Fibroblast of lung (primary cell): ENCODE measurements around the gene PROX2. TPM values are rescaled to one million over a fixed set of nuclear protein-coding genes. Genes with fewer than 3 reads are reported as not detected.

Experiments used
- DNase-seq, 2 donors: peaks; one replicate each; pipeline versions ENCODE4 v3.0.0 to v3.0.0-alpha.2; 2010; ENCODE audit warnings: low read depth in 2 of 2
- H2AFZ ChIP-seq: 2 replicates; pipeline ENCODE4 v1.5.1; 2012; ENCODE audit warnings: low read length, control low read depth, inconsistent platforms
- H3K27ac ChIP-seq: 2 replicates; pipeline ENCODE4 v1.5.1; 2011; ENCODE audit warnings: low read length, control low read depth; ENCODE audit not compliant: insufficient read depth
- H3K27me3 ChIP-seq: 2 replicates; pipeline ENCODE4 v1.5.1; 2011; ENCODE audit warnings: mild to moderate bottlenecking, low read length; ENCODE audit not compliant: control insufficient read depth, insufficient read depth
- H3K36me3 ChIP-seq: 2 replicates; pipeline ENCODE4 v1.5.1; 2011; ENCODE audit warnings: low read length; ENCODE audit not compliant: control insufficient read depth, insufficient read depth
- H3K4me1 ChIP-seq: 2 replicates; pipeline ENCODE4 v1.5.1; 2011; ENCODE audit warnings: low read length; ENCODE audit not compliant: control insufficient read depth, insufficient read depth; ENCODE audit errors: extremely low read depth
- H3K4me2 ChIP-seq: 2 replicates; pipeline ENCODE4 v1.5.1; 2011; ENCODE audit warnings: low read length, control low read depth; ENCODE audit not compliant: insufficient read depth; ENCODE audit errors: extremely low read depth
- H3K4me3 ChIP-seq, 4 experiments: fragments of 200-600 bp in 1 of 4; sonication (generic) in 1 of 4; replicated peaks in 1 of 4; 2 replicates each; pipeline ENCODE4 v1.5.1; 2011 to 2016; ENCODE audit warnings: low read length in 4 of 4, low read depth in 3 of 4, mild to moderate bottlenecking in 3 of 4, control low read depth in 2 of 4, inconsistent platforms in 1 of 4, mixed read lengths in 1 of 4; ENCODE audit not compliant: insufficient read depth in 1 of 4; ENCODE audit errors: control extremely low read depth in 1 of 4
- H3K79me2 ChIP-seq: 2 replicates; pipeline ENCODE4 v1.5.1; 2012; ENCODE audit warnings: mild to moderate bottlenecking, low read length, inconsistent platforms; ENCODE audit not compliant: control insufficient read depth, insufficient read depth
- H3K9ac ChIP-seq: 2 replicates; pipeline ENCODE4 v1.5.1; 2011; ENCODE audit warnings: mild to moderate bottlenecking, low read length, control low read depth; ENCODE audit not compliant: insufficient read depth
- H3K9me3 ChIP-seq: 2 replicates; pipeline ENCODE4 v1.5.1; 2012; ENCODE audit warnings: low read depth, low read length; ENCODE audit not compliant: control insufficient read depth, insufficient read depth
- H4K20me1 ChIP-seq: 2 replicates; pipeline ENCODE4 v1.5.1; 2011; ENCODE audit warnings: low read length; ENCODE audit not compliant: control insufficient read depth, insufficient read depth; ENCODE audit errors: extremely low read depth
- CTCF ChIP-seq, 2 donors: IDR thresholded peaks in 1 of 2; conservative IDR thresholded peaks in 1 of 2; 1 replicate in 1 of 2; 2 replicates in 1 of 2; pipeline ENCODE4 v1.5.1; 2011 to 2012; ENCODE audit warnings: low read length in 2 of 2, control low read depth in 1 of 2, inconsistent platforms in 1 of 2, low read depth in 1 of 2, mild to moderate bottlenecking in 1 of 2
- EZH2 ChIP-seq: IDR thresholded peaks from 2 replicates; pipeline ENCODE4 v1.5.1; 2012; ENCODE audit warnings: low read length, control low read depth, mild to moderate bottlenecking; ENCODE audit errors: missing control alignments
- polyA plus RNA-seq, 2 donors: library from polyadenylated mRNA; depleted of rRNA in 1 of 2; stranded (reverse) in 1 of 2; unstranded in 1 of 2; fragments of >200 nt; gene quantifications; 2 replicates each; pipeline ENCODE4 v1.2.1, GENCODE V29; 2011 to 2012; ENCODE audit warnings: missing spikeins in 1 of 2
- total RNA-seq: library from RNA; depleted of rRNA; stranded (reverse); fragments of >200 nt; gene quantifications from 2 replicates; pipeline ENCODE4 v1.2.1, GENCODE V29; 2014

PROX2 gene
- total and polyA plus RNA-seq, 2 donors (not counting 1 experiment from before 2014, with no cell fraction given): 0.01 TPM; not detected in 1

DNA sequence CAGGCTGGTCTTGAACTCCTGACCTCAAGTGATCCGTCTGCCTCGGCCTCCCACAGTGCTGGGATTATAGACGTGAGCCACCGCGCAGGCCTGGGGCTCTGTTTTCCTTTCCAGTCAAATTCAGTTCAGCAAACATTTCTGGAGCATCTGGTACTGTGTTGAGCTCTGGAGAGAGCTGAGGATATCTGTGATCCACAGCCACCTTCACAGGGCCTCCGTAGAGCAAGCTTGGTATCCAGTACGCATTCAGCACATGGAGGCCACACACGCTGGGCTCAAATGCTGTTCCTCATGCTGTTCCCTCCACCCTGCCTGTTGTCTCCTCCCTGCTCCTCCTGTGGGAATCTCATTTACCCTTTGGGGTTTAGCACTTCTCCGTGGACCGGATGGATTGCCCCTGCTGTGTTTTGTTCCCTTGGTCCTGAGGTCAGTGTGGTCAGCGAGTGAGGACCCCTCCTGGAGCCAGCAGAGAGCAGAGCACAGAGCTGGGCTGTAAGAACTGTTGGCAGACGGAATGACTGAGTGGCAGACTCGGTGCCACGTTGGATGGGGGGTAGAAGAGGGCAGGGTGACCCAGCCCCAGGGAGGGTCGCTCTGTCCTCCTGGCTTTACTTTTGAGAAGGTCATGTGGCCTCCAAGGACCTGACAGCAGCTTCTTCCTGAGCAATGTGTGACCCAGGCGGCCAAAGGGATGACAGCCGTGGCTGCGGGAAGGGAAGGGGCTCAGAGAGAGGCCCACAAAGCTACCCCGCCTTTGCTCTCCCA is 46.2 kb upstream of the PROX2 start:
- Histone ChIP-seq H3K36me3 (no peaks in the 10 kb centered on the region), H2AFZ (no peak overlapping the region), H3K4me3 (peak overlapping the region in 1 of 4 experiments; percentile 55), H4K20me1 (no peaks in the 10 kb centered on the region), H3K4me2 (peak overlapping the region; percentile 60), H3K4me1 (no peaks in the 10 kb centered on the region), H3K79me2 (no peaks in the 10 kb centered on the region), H3K27ac (no peak overlapping the region), H3K9me3 (no peaks in the 10 kb centered on the region), H3K9ac (no peak overlapping the region), H3K27me3 (no peaks in the 10 kb centered on the region)
- DNase-seq: no peak
- no peak for TF ChIP-seq EZH2
- TF ChIP-seq CTCF (conservative IDR thresholded peaks at IDR 0.05 in 1 of 2, IDR thresholded peaks at IDR 0.05 in 1 of 2; ENCODE audit: low read depth in 1 of 2, low read length in 2 of 2): no peak

GRCh38 chr14:74921053-74921620 is 45.2 kb upstream of the PROX2 start:
- TF ChIP-seq CTCF (conservative IDR thresholded peaks at IDR 0.05 in 1 of 2, IDR thresholded peaks at IDR 0.05 in 1 of 2; ENCODE audit: low read depth in 1 of 2, low read length in 2 of 2) (no peak), EZH2 (no peak)
- Histone ChIP-seq H3K79me2 (no peaks in the 10 kb centered on the region), H3K36me3 (no peaks in the 10 kb centered on the region)

DNA sequence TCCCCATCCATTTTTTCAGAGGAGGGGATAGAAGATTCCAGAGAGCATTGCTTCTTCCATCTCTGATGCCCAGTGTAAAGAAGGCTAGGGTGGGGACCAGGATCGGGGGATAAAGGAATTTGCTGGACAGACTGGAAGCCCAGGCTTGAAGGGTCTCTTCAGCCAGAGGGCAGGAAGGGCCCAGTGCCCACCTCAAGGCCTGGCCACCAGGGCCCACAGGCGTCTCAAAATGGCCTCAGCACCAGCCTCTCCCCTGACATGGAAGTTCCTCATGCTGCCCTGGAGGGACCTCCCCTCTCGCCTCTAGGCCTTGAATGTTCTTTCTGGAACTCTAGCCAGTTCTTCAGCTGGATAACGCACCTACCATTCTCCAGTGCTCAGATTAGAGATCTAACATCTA is 44.3 kb upstream of the PROX2 start:
- H2AFZ ChIP-seq: no peak overlapping the region
- no peak overlapping the region for H3K4me2 ChIP-seq
- no peak for DNase-seq
- no peaks in the 10 kb centered on the region for H3K79me2 ChIP-seq
- no peak overlapping the region for H3K9ac ChIP-seq
- H3K4me1 ChIP-seq: peaks cover 4% of the 10 kb centered on the region
- no peaks in the 10 kb centered on the region for H3K9me3 ChIP-seq
- H3K27me3 ChIP-seq: no peaks in the 10 kb centered on the region
- TF ChIP-seq CTCF (conservative IDR thresholded peaks at IDR 0.05 in 1 of 2, IDR thresholded peaks at IDR 0.05 in 1 of 2; ENCODE audit: low read depth in 1 of 2, low read length in 2 of 2): no peak
- no peak for TF ChIP-seq EZH2
- no peaks in the 10 kb centered on the region for H3K36me3 ChIP-seq
- H4K20me1 ChIP-seq: no peaks in the 10 kb centered on the region
- no peak overlapping the region for H3K27ac ChIP-seq
- no peak overlapping the region for H3K4me3 ChIP-seq

More at GRCh38 chr14:74921053-74921620, 45.2 kb upstream of the PROX2 start:
- Histone ChIP-seq H2AFZ (no peak overlapping the region), H3K9ac (no peak overlapping the region), H3K27ac (no peak overlapping the region), H3K4me3 (no peak overlapping the region), H3K4me1 (peaks cover 4% of the 10 kb centered on the region), H3K4me2 (no peak overlapping the region), H4K20me1 (no peaks in the 10 kb centered on the region), H3K27me3 (no peaks in the 10 kb centered on the region), H3K9me3 (no peaks in the 10 kb centered on the region)
- no peak for DNase-seq
